ENCODE results near the gene TRIM25. TPM values are rescaled to one million over a fixed set of nuclear protein-coding genes. Genes with fewer than 3 reads are reported as not detected.

The TRIM25 gene
- total RNA-seq, 1 donor from 2014 or later = 7.8 TPM

DNA sequence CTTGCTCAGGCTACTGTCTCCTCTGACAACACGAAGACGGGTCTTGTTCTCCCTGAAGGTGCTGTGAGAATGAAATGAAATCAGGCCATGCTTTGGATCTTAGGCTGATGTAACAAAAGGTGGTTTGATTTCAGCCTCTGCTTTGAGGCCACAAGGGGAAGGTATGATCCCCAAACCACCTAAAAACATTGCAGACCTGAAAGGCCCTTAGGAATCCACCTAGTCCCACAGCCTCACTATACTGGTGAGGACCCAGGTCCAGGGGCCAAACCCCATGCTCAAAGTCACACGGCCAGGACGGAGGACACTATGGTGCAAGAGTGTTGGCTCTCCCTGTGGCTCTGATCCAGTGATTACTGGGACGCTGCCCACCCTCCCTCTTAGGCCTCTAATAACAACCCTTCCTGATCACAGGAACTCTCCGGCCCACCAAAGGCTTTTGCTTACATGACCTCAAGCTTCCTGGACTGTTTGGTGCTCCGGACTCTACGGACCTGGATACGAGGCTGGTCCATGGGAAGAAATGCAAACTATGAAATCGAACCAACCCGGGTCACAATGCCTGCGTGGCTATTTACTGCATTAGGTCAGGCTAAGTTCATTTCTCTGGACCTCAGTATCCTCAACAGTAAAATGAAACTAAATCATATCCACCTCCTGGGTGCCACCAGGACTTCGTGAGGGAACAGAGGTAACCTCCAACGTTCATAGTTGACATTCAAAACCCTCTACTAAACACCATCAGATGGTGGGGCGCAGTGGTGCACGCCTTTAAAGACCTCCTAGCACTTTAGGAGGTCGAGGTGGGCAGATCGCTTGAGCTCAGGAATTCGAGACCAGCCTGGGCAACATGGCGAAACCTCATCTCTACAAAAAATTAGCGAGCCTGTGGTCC, 1.5 kb downstream of the TRIM25 start:
- Histone ChIP-seq H3K9me3 (ENCODE audit: control insufficient read depth in 3 of 3, low read length in 3 of 3) (no peaks in the 10 kb centered on the region), H3K36me3 (ENCODE audit: control insufficient read depth in 3 of 3, insufficient read depth in 3 of 3, low read length in 3 of 3) (peaks cover 13 to 18% (median 14%) of the 10 kb centered on the region in 3 donors), H3K27me3 (ENCODE audit: control insufficient read depth in 3 of 3, insufficient read depth in 3 of 3, low read length in 3 of 3) (no peaks in the 10 kb centered on the region), H3K4me3 (ENCODE audit: low read length in 3 of 3) (peak overlapping the region; percentile 88 to 99 (median 99)), H3K4me1 (ENCODE audit: control insufficient read depth in 3 of 3, insufficient read depth in 3 of 3, low read length in 3 of 3) (peaks cover 53 to 66% (median 56%) of the 10 kb centered on the region in 3 donors), H3K27ac (ENCODE audit: low read depth, low read length) (peak overlapping the region; percentile 88), H3K9ac (ENCODE audit: low read depth in 1 of 3, low read length in 3 of 3) (peak overlapping the region; percentile 91 to 98 (median 93))

DNA sequence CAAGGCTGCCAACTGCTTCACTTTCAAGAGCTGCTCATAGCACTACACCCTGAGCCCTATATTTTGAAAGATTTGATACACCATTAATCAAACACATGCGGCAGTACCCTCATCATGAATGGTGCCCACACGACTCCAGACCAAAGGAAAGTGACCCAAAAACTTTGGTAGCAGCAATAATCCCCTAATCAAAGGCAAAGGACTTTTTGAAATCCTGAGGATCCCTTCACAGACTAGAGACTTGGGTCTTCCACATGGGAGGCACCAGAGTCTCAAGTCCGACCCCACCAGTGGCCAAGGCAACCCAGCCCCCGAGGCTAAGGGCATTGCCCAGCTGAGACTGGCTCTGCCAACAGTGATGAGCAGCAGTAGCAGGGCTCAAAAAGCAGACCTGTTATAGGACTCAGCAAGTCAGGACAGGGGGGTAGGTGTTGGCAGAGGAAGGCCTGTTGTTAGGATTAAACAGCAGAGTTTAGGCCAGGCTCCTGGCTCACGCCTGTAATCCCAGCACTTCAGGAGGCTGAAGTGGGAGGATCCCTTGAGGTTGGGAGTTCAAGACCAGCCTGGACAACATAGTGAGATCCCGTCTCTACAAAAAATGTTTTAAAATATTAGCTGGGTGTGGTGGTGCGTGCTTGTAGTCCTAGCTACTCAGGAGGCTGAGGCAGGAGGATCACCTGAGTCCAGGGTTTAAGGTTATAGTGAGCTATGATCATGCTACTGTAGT, 3.2 kb downstream of the TRIM25 start:
- H3K36me3 ChIP-seq (ENCODE audit: control insufficient read depth in 3 of 3, insufficient read depth in 3 of 3, low read length in 3 of 3) = peaks cover 23 to 29% (median 28%) of the 10 kb centered on the region in 3 donors
- peaks cover 50 to 61% (median 52%) of the 10 kb centered on the region in 3 donors for H3K4me1 ChIP-seq (ENCODE audit: control insufficient read depth in 3 of 3, insufficient read depth in 3 of 3, low read length in 3 of 3)
- peak overlapping the region; percentile 76 for H3K27ac ChIP-seq (ENCODE audit: low read depth, low read length)
- H3K4me3 ChIP-seq (ENCODE audit: low read length in 3 of 3) = peak overlapping the region; percentile 17 to 52 (median 45)
- H3K9me3 ChIP-seq (ENCODE audit: control insufficient read depth in 3 of 3, low read length in 3 of 3) = no peaks in the 10 kb centered on the region
- no peaks in the 10 kb centered on the region for H3K27me3 ChIP-seq (ENCODE audit: control insufficient read depth in 3 of 3, insufficient read depth in 3 of 3, low read length in 3 of 3)
- H3K9ac ChIP-seq (ENCODE audit: low read depth in 1 of 3, low read length in 3 of 3) = peak overlapping the region in 2 of 3 donors; percentile 4 to 52

DNA sequence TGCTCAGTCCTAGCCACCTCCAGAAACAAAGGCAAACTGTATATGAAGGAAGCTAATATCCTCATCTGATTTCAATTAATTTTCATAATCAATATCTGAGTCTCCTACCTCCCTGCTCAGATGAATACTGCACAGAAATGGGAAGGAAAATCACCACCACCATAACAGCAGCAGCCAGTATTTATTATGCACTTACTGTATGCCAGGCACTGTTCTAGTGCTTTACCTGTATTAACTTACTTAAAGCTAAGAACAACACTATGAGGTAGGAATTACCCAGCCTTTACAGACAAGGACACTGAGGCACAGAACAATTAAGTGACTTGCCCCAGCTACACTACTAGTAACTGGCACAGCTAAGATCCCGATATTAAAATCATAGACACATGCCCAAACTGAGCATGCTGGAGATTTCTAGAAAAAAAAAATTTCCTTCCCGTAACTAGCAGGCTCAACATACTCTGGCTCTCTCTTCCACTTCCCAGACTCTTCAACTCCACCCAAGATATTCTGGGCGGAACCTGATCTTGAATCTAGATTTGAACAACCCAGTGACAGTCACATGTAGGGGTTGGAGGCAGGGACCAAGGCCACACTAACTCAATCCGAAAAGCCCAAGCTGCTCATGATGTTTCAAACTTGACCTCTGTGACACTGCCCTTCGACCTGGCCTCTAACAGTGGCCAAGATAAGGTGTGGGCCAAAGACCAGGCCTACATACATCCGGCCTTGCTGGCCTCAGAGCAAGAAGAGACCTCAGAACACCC, 3.9 kb downstream of the TRIM25 start:
- Histone ChIP-seq H3K27ac (ENCODE audit: low read depth, low read length) (peak overlapping the region; percentile 76), H3K9ac (ENCODE audit: low read depth in 1 of 3, low read length in 3 of 3) (peak overlapping the region in 1 of 3 donors; percentile 52), H3K9me3 (ENCODE audit: control insufficient read depth in 3 of 3, low read length in 3 of 3) (no peaks in the 10 kb centered on the region), H3K4me1 (ENCODE audit: control insufficient read depth in 3 of 3, insufficient read depth in 3 of 3, low read length in 3 of 3) (peaks cover 44 to 54% (median 45%) of the 10 kb centered on the region in 3 donors), H3K36me3 (ENCODE audit: control insufficient read depth in 3 of 3, insufficient read depth in 3 of 3, low read length in 3 of 3) (peaks cover 28 to 31% (median 30%) of the 10 kb centered on the region in 3 donors), H3K4me3 (ENCODE audit: low read length in 3 of 3) (peak overlapping the region; percentile 17 to 52 (median 45)), H3K27me3 (ENCODE audit: control insufficient read depth in 3 of 3, insufficient read depth in 3 of 3, low read length in 3 of 3) (no peaks in the 10 kb centered on the region)

DNA sequence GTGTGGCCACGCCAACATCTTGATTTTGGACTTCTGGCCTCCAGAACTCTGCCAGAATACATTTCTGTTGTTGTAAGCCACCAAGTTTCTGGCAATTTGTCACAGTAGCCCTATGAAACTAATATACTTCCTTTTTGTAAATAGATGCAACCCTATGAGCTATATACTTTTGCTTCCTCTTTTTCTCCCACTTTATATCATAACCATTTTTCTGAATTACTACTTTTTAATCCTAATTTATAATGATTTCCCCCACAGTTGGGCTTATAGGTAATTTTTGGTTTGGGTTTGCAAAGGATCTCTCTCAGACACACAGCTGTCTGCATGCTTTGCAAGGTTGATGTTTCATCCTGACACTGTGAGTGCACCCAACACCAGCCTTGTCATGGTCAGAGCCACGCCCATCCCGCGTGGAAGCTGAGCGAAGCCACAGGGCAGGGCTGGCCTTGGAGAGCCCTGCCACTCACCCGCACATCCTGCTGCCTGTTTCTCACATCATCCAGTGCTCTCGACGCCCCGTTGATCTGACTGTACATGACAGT, 5.8 kb downstream of the TRIM25 start:
- Histone ChIP-seq H3K9ac (ENCODE audit: low read depth in 1 of 3, low read length in 3 of 3) (peak overlapping the region in 1 of 3 donors; percentile 8), H3K27me3 (ENCODE audit: control insufficient read depth in 3 of 3, insufficient read depth in 3 of 3, low read length in 3 of 3) (no peaks in the 10 kb centered on the region), H3K9me3 (ENCODE audit: control insufficient read depth in 3 of 3, low read length in 3 of 3) (no peaks in the 10 kb centered on the region), H3K27ac (ENCODE audit: low read depth, low read length) (peak overlapping the region; percentile 29), H3K4me3 (ENCODE audit: low read length in 3 of 3) (no peak overlapping the region), H3K4me1 (ENCODE audit: control insufficient read depth in 3 of 3, insufficient read depth in 3 of 3, low read length in 3 of 3) (peaks cover 38 to 42% (median 41%) of the 10 kb centered on the region in 3 donors), H3K36me3 (ENCODE audit: control insufficient read depth in 3 of 3, insufficient read depth in 3 of 3, low read length in 3 of 3) (peaks cover 44 to 45% (median 45%) of the 10 kb centered on the region in 3 donors)

DNA sequence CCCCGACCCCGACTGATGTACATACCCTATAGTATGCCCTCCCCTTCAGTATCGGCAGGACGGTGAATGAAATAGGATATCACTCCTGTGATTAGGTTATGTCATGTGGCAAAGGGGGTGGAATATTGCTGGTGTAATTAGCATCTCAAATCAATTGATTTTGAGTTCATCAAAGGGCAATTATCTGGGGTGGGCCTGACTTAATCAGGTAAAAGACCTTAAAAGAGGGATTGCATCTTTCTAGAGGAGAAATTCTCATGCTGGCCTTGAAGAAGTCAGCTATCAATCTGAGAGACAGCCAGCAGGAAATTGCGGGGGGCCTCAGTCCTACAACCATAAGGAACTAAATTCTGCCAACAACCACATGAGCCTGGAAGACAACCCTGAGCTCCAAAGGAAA, 10.3 kb downstream of the TRIM25 start:
- no peak overlapping the region for H3K9ac ChIP-seq (ENCODE audit: low read depth in 1 of 3, low read length in 3 of 3)
- no peak overlapping the region for H3K27ac ChIP-seq (ENCODE audit: low read depth, low read length)
- H3K4me1 ChIP-seq (ENCODE audit: control insufficient read depth in 3 of 3, insufficient read depth in 3 of 3, low read length in 3 of 3) = peaks cover 8 to 19% (median 15%) of the 10 kb centered on the region in 3 donors
- H3K36me3 ChIP-seq (ENCODE audit: control insufficient read depth in 3 of 3, insufficient read depth in 3 of 3, low read length in 3 of 3) = peaks cover 74 to 84% (median 82%) of the 10 kb centered on the region in 3 donors
- H3K27me3 ChIP-seq (ENCODE audit: control insufficient read depth in 3 of 3, insufficient read depth in 3 of 3, low read length in 3 of 3) = no peaks in the 10 kb centered on the region
- H3K4me3 ChIP-seq (ENCODE audit: low read length in 3 of 3) = no peak overlapping the region
- H3K9me3 ChIP-seq (ENCODE audit: control insufficient read depth in 3 of 3, low read length in 3 of 3) = no peaks in the 10 kb centered on the region

DNA sequence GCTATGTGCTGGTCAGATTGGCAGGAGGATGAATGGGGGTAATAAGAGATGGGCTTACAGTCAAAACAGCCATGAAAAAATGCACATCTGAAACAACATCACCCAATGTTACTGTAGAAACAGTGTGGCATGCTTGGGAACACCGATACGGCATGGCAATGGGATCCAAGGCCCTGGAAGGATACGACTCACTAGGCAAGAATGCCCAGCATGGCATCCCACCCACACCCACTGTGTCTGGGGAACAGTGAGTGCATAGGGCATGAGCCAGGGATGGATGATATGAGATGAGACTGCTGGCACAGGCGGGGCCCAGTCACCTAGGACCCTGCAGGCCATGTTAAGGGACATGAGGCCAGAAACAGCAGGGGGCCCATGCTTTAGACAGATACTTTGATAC, 11.5 kb downstream of the TRIM25 start:
- H3K27me3 ChIP-seq (ENCODE audit: control insufficient read depth in 3 of 3, insufficient read depth in 3 of 3, low read length in 3 of 3) = no peaks in the 10 kb centered on the region
- H3K4me3 ChIP-seq (ENCODE audit: low read length in 3 of 3) = no peak overlapping the region
- peaks cover 69 to 84% (median 81%) of the 10 kb centered on the region in 3 donors for H3K36me3 ChIP-seq (ENCODE audit: control insufficient read depth in 3 of 3, insufficient read depth in 3 of 3, low read length in 3 of 3)
- no peak overlapping the region for H3K27ac ChIP-seq (ENCODE audit: low read depth, low read length)
- H3K9me3 ChIP-seq (ENCODE audit: control insufficient read depth in 3 of 3, low read length in 3 of 3) = no peaks in the 10 kb centered on the region
- H3K4me1 ChIP-seq (ENCODE audit: control insufficient read depth in 3 of 3, insufficient read depth in 3 of 3, low read length in 3 of 3) = peaks cover 5 to 15% (median 11%) of the 10 kb centered on the region in 3 donors
- no peak overlapping the region for H3K9ac ChIP-seq (ENCODE audit: low read depth in 1 of 3, low read length in 3 of 3)

DNA sequence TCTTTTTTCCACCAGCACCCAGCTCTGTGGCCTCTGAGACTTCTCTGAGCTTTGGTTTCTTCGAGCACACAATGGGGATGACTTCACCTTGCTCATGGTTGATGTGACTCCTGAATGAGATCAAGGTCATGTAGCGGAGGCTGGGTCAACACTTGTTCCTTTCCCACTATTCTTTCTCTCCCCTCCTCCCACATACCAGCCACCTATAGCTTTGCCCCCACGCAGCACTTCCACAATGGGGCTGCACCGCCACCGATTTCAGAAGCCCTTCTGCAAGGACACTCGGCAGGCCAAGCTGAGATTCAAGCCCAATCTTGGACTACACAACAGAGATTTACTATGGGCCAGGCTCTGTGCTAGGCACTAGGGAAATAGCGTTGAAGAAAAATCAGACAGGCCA, 14.4 kb downstream of the TRIM25 start:
- Histone ChIP-seq H3K4me3 (ENCODE audit: low read length in 3 of 3) (no peak overlapping the region), H3K27ac (ENCODE audit: low read depth, low read length) (no peak overlapping the region), H3K36me3 (ENCODE audit: control insufficient read depth in 3 of 3, insufficient read depth in 3 of 3, low read length in 3 of 3) (peaks cover 69 to 83% (median 82%) of the 10 kb centered on the region in 3 donors), H3K4me1 (ENCODE audit: control insufficient read depth in 3 of 3, insufficient read depth in 3 of 3, low read length in 3 of 3) (peaks cover 5 to 15% (median 11%) of the 10 kb centered on the region in 3 donors), H3K9ac (ENCODE audit: low read depth in 1 of 3, low read length in 3 of 3) (no peak overlapping the region), H3K27me3 (ENCODE audit: control insufficient read depth in 3 of 3, insufficient read depth in 3 of 3, low read length in 3 of 3) (no peaks in the 10 kb centered on the region), H3K9me3 (ENCODE audit: control insufficient read depth in 3 of 3, low read length in 3 of 3) (no peaks in the 10 kb centered on the region)

DNA sequence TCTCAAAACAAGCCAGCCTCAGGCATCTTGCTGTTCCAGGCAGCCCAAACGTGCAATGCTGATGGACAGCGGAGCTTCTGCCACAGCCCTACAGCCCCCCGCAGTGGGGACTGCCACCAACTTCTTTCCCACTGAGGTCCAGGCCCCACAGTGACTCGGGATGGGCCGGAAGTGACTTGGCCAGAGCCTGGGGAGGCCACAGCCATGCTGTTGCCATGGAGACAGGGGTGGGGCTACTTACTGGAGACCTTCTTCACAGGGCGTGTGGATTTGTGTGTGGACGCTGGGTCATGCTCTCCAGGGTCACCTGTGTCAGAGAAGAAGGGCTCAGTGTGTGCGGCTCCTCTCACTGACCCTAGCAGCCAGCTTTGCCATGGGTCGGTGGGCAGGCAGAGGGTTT, 15.0 kb downstream of the TRIM25 start:
- Histone ChIP-seq H3K36me3 (ENCODE audit: control insufficient read depth in 3 of 3, insufficient read depth in 3 of 3, low read length in 3 of 3) (peaks cover 66 to 80% (median 79%) of the 10 kb centered on the region in 3 donors), H3K27ac (ENCODE audit: low read depth, low read length) (no peak overlapping the region), H3K9ac (ENCODE audit: low read depth in 1 of 3, low read length in 3 of 3) (no peak overlapping the region), H3K4me1 (ENCODE audit: control insufficient read depth in 3 of 3, insufficient read depth in 3 of 3, low read length in 3 of 3) (peaks cover 5 to 15% (median 11%) of the 10 kb centered on the region in 3 donors), H3K27me3 (ENCODE audit: control insufficient read depth in 3 of 3, insufficient read depth in 3 of 3, low read length in 3 of 3) (no peaks in the 10 kb centered on the region), H3K4me3 (ENCODE audit: low read length in 3 of 3) (no peak overlapping the region), H3K9me3 (ENCODE audit: control insufficient read depth in 3 of 3, low read length in 3 of 3) (no peaks in the 10 kb centered on the region)

DNA sequence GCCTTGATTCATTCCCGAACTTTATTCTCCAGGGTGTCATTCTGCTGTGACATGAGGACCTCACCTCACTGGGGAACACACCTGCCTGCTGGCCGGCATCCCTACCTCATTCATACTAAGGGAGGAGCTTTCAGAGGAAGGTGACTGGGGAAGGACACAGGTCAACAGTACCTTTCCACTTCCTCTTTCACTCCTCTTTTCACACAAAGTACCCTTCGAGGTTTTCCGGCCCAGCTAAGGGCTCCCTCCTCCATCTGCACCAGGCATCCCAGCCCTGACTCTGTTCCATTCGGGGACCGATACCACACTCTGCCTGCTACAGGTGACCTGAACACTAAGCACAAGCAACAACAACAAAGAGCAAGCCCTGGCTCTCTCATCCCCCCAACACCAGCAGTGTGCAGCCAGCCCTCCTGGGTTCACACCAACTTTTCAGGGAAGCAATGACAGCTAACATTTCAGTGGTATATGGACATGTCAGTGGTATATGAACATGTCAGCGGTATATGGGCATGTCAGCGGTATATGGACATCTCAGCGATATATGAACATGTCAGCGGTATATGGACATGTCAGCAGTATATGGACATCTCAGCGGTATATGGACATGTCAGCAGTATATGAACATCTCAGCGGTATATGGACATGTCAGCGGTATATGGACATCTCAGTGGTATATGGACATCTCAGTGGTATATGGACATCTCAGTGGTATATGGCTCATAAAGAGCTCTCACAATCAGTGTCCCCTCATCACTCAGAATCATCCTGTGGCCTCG, 16.0 kb downstream of the TRIM25 start:
- H3K9me3 ChIP-seq (ENCODE audit: control insufficient read depth in 3 of 3, low read length in 3 of 3) = no peaks in the 10 kb centered on the region
- H3K36me3 ChIP-seq (ENCODE audit: control insufficient read depth in 3 of 3, insufficient read depth in 3 of 3, low read length in 3 of 3) = peaks cover 68 to 84% (median 82%) of the 10 kb centered on the region in 3 donors
- H3K4me3 ChIP-seq (ENCODE audit: low read length in 3 of 3) = no peak overlapping the region
- peaks cover 5 to 15% (median 11%) of the 10 kb centered on the region in 3 donors for H3K4me1 ChIP-seq (ENCODE audit: control insufficient read depth in 3 of 3, insufficient read depth in 3 of 3, low read length in 3 of 3)
- H3K9ac ChIP-seq (ENCODE audit: low read depth in 1 of 3, low read length in 3 of 3) = no peak overlapping the region
- H3K27ac ChIP-seq (ENCODE audit: low read depth, low read length) = no peak overlapping the region
- no peaks in the 10 kb centered on the region for H3K27me3 ChIP-seq (ENCODE audit: control insufficient read depth in 3 of 3, insufficient read depth in 3 of 3, low read length in 3 of 3)

Measured in skeletal muscle tissue (tissue), 4 donors.